Nephron (organoid): Measurements from ENCODE around the gene ARHGEF3.

ENCODE experiments used
- H3K27ac Mint-ChIP-seq, 3 experiments: 2 replicates each; pipeline ENCODE4 v1.8.0; 2020; ENCODE audit warnings: mixed read lengths in 3 of 3, mild to moderate bottlenecking in 2 of 3, moderate library complexity in 1 of 3
- H3K27me3 Mint-ChIP-seq: 2 replicates; pipeline ENCODE4 v1.8.0; 2021; ENCODE audit warnings: low read depth, mild to moderate bottlenecking, moderate library complexity, mixed read lengths
- H3K36me3 Mint-ChIP-seq: 2 replicates; pipeline ENCODE4 v1.8.0; 2020; ENCODE audit warnings: low read depth, mixed read lengths
- H3K4me1 Mint-ChIP-seq: 2 replicates; pipeline ENCODE4 v1.8.0; 2020; ENCODE audit warnings: mixed read lengths
- H3K4me3 Mint-ChIP-seq, 3 experiments: 2 replicates each; pipeline ENCODE4 v1.8.0; 2020; ENCODE audit warnings: mild to moderate bottlenecking in 3 of 3, mixed read lengths in 3 of 3, moderate library complexity in 2 of 3
- H3K9me3 Mint-ChIP-seq: 2 replicates; pipeline ENCODE4 v1.8.0; 2020; ENCODE audit warnings: mixed read lengths
- CTCF ChIP-seq, 3 experiments: fragments of 200-600 bp; sonication (generic); IDR thresholded peaks; one replicate each; pipeline ENCODE4 v1.5.0; 2021; ENCODE audit warnings: antibody characterized with exemption in 3 of 3; ENCODE audit not compliant: unreplicated experiment in 3 of 3

The ARHGEF3 gene

DNA sequence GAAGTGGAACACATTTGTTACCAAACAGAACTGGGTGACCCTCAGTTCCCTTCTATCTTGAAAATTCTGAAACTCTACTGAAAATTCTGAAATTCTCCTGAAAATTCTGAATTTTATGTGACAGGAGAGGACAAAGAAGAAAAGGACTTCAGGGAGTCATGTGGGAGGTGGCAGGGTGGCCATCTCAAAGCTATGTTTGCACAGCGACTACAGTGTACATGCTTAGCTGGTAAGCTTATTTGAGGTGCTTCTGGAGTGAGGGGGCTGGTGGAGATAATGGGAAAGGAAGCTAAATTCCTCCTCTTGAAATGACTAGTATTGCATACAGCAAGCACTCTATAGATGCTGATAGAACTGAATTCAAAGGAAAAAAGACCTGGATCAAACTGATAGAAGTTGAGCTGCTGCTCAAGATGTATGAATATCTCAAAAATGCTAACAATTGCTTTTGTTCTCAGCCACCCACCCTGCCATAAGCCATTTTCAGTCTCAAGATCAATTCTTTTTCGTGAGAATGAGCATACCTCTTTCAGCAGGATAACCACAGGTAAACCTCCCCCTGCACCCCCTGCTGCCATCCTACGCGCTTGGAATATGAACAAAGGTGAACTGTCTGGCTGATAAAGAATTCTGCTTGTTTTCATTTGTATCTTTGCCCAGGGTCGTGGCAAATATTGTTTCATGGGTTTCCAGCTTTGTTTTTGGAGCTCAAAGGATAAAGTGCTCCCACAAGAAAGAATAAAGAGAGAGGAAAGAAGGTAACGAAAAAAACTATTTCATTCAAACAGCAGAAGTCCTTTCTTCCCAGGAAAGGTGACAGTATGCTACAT, 16.6 kb upstream of the ARHGEF3 start:
- no peak for TF ChIP-seq CTCF (IDR thresholded peaks at IDR 0.05; ENCODE audit: unreplicated experiment in 3 of 3)
- Mint-ChIP-seq H3K9me3 (no peaks in the 10 kb centered on the region), H3K27ac (peak overlapping the region; percentile 38 to 41 (median 40)), H3K27me3 (peaks cover 3% of the 10 kb centered on the region), H3K4me1 (peaks cover 18% of the 10 kb centered on the region), H3K36me3 (no peaks in the 10 kb centered on the region), H3K4me3 (no peak overlapping the region)

- Mint-ChIP-seq H3K9me3 (no peaks in the 10 kb centered on the region), H3K27me3 (peaks cover 3% of the 10 kb centered on the region), H3K4me1 (peaks cover 22% of the 10 kb centered on the region), H3K27ac (no peak overlapping the region), H3K36me3 (no peaks in the 10 kb centered on the region), H3K4me3 (no peak overlapping the region)
- TF ChIP-seq CTCF (IDR thresholded peaks at IDR 0.05; ENCODE audit: unreplicated experiment in 3 of 3): no peak
Observed at GRCh38 chr3:56817646-56818045, 15.9 kb upstream of the ARHGEF3 start.

- Mint-ChIP-seq H3K9me3 (no peaks in the 10 kb centered on the region), H3K36me3 (no peaks in the 10 kb centered on the region), H3K27me3 (no peaks in the 10 kb centered on the region), H3K4me1 (peaks cover 37% of the 10 kb centered on the region), H3K27ac (no peak overlapping the region), H3K4me3 (no peak overlapping the region)
- no peak for TF ChIP-seq CTCF (IDR thresholded peaks at IDR 0.05; ENCODE audit: unreplicated experiment in 3 of 3)
Observed at GRCh38 chr3:56816061-56816460, 14.3 kb upstream of the ARHGEF3 start.

DNA sequence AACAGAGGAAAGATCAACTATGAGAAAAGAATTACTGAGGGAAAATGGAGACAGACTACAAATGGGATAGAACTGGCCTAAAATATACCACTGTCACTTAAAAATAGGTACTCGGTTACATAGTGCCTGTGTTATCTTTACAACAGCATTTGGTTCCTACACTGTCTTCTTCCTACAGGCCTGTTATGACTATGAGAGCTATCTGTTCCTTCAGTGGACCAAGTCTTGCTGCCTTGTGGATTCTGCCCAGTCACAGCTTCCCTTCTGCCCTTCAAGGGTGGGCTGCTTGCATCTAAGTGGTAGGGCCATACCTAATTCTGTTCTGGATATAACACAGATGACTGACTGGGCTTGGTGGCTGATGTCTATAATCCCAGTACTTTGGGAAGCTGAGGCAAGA, 13.8 kb upstream of the ARHGEF3 start:
- H3K9me3 Mint-ChIP-seq: no peaks in the 10 kb centered on the region

DNA sequence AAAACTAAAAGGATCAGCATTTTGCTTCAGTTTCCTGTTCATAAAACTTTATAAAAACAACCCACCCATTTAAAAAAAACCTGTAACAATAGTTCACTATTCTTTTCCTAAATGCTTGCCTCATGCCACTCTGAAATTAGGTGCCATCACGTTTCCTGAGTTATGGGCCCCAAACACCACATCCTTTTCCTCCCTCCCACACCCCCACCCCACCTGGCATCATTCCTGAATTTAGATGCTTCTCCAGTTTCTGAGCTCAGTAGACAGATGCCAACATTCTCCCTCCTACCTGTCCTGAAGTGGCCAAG, 11.9 kb upstream of the ARHGEF3 start:
- Mint-ChIP-seq H3K4me3 (no peak overlapping the region), H3K4me1 (peaks cover 50% of the 10 kb centered on the region), H3K36me3 (no peaks in the 10 kb centered on the region), H3K27ac (peak overlapping the region; percentile 66 to 85 (median 83)), H3K9me3 (no peaks in the 10 kb centered on the region), H3K27me3 (no peaks in the 10 kb centered on the region)
- no peak for TF ChIP-seq CTCF (IDR thresholded peaks at IDR 0.05; ENCODE audit: unreplicated experiment in 3 of 3)

More for the DNA sequence above, 13.8 kb upstream of the ARHGEF3 start:
- no peaks in the 10 kb centered on the region for H3K27me3 Mint-ChIP-seq
- H3K27ac Mint-ChIP-seq: peak overlapping the region in 1 of 3 experiments; percentile 66
- no peaks in the 10 kb centered on the region for H3K36me3 Mint-ChIP-seq
- peaks cover 42% of the 10 kb centered on the region for H3K4me1 Mint-ChIP-seq
- no peak for TF ChIP-seq CTCF (IDR thresholded peaks at IDR 0.05; ENCODE audit: unreplicated experiment in 3 of 3)
- H3K4me3 Mint-ChIP-seq: no peak overlapping the region
